ENCODE measurements around the gene NRROS.
"Not testable (repeated sequence)": the region's sequence is repeated elsewhere in the genome, so short reads cannot be mapped to it uniquely, and the experiment has no call there.

The NRROS gene

GRCh38 chr3:196617256-196617655 lies 22.2 kb upstream of the NRROS start:
- TF ChIP-seq CTCF (conservative IDR thresholded peaks at IDR 0.05; ENCODE audit: low read length) = no peak
- no peak overlapping the region for H3K4me3 ChIP-seq (ENCODE audit: low read length)
- DNase-seq (ENCODE audit: low read depth) = no peak

- TF ChIP-seq CTCF (conservative IDR thresholded peaks at IDR 0.05; ENCODE audit: low read length) = no peak
- DNase-seq (ENCODE audit: low read depth) = no peak
Measured at GRCh38 chr3:196619223-196619622, 20.3 kb upstream of the NRROS start.

GRCh38 chr3:196619627-196620026 lies 19.9 kb upstream of the NRROS start:
- DNase-seq (ENCODE audit: low read depth); H3K4me3 ChIP-seq (ENCODE audit: low read length): not testable (repeated sequence)

More at GRCh38 chr3:196619223-196619622, 20.3 kb upstream of the NRROS start:
- no peak overlapping the region for H3K4me3 ChIP-seq (ENCODE audit: low read length)

GRCh38 chr3:196620161-196620604 lies 19.3 kb upstream of the NRROS start:
- no peak overlapping the region for H3K4me3 ChIP-seq (ENCODE audit: low read length)
- DNase-seq (ENCODE audit: low read depth) = no peak
- TF ChIP-seq CTCF (conservative IDR thresholded peaks at IDR 0.05; ENCODE audit: low read length) = no peak

GRCh38 chr3:196620684-196621083 lies 18.8 kb upstream of the NRROS start:
- no peak for TF ChIP-seq CTCF (conservative IDR thresholded peaks at IDR 0.05; ENCODE audit: low read length)
- no peak for DNase-seq (ENCODE audit: low read depth)
- no peak overlapping the region for H3K4me3 ChIP-seq (ENCODE audit: low read length)

GRCh38 chr3:196621611-196622010 lies 17.9 kb upstream of the NRROS start:
- no peak for DNase-seq (ENCODE audit: low read depth)
- no peak for TF ChIP-seq CTCF (conservative IDR thresholded peaks at IDR 0.05; ENCODE audit: low read length)
- no peak overlapping the region for H3K4me3 ChIP-seq (ENCODE audit: low read length)

- no peak overlapping the region for H3K4me3 ChIP-seq (ENCODE audit: low read length)
- DNase-seq (ENCODE audit: low read depth) = no peak
- TF ChIP-seq CTCF (conservative IDR thresholded peaks at IDR 0.05; ENCODE audit: low read length) = no peak
Measured at GRCh38 chr3:196624067-196624790, 15.3 kb upstream of the NRROS start.
